Endothelial cell of umbilical vein (primary cell): Measurements from ENCODE around the gene SLC6A18. TPM values are rescaled to one million over a fixed set of nuclear protein-coding genes. Genes with fewer than 3 reads are reported as not detected.

Experiments used
- BruUV-seq: library from RNA; stranded (reverse); fragments of 400-500 nt; replicated peaks from 2 replicates; lab custom pipeline; 2021; lab: Mats Ljungman, UMichigan
- CTCF ChIA-PET: fragments of 300-600, 350-600 bp; sonication (Branson Sonifier 250); formaldehyde crosslinking; loops from one replicate; lab custom pipeline; 2021; ENCODE audit warnings: antibody characterized with exemption, inconsistent platforms; lab: Charles Lee
- POLR2A ChIA-PET: fragments of 300-600, 350-600 bp; sonication (Branson Sonifier 250); formaldehyde crosslinking; loops from one replicate; lab custom pipeline; 2021; ENCODE audit warnings: antibody characterized with exemption, inconsistent platforms; lab: Charles Lee
- DNase-seq: peaks from one replicate; pipeline ENCODE4 v3.0.0-alpha.2; 2011; ENCODE audit warnings: low read depth, low spot score
- FAIRE-seq: peaks from 2 replicates; lab custom pipeline; 2011; peaks lifted over from hg19 to GRCh38; lab: Jason Lieb, UNC
- H2AFZ ChIP-seq: 2 replicates; pipeline ENCODE4 v1.6.0; 2012; ENCODE audit warnings: low read depth, low read length, control low read depth, inconsistent platforms
- H3K27ac ChIP-seq: 2 replicates; pipeline ENCODE4 v1.5.1; 2011; ENCODE audit warnings: low read depth, mild to moderate bottlenecking, control low read depth, low read length, moderate library complexity; ENCODE audit not compliant: insufficient read depth
- H3K27me3 ChIP-seq, 2 experiments: 2 replicates each; pipeline versions ENCODE4 v1.6.0 to v1.6.1; 2011; ENCODE audit warnings: low read length in 2 of 2, mixed read lengths in 1 of 2; ENCODE audit not compliant: control insufficient read depth in 2 of 2, insufficient read depth in 2 of 2
- H3K36me3 ChIP-seq, 2 experiments: 2 replicates in 1 of 2; 3 replicates in 1 of 2; pipeline ENCODE4 v1.5.1; 2011; ENCODE audit warnings: low read length in 2 of 2, mild to moderate bottlenecking in 1 of 2, moderate library complexity in 1 of 2; ENCODE audit not compliant: control insufficient read depth in 2 of 2, insufficient read depth in 2 of 2; ENCODE audit errors: extremely low read depth in 1 of 2
- H3K4me1 ChIP-seq: 3 replicates; pipeline ENCODE4 v1.5.1; 2011; ENCODE audit warnings: mild to moderate bottlenecking, low read length; ENCODE audit not compliant: control insufficient read depth, insufficient read depth; ENCODE audit errors: extremely low read depth
- H3K4me2 ChIP-seq: 2 replicates; pipeline ENCODE4 v1.6.1; 2011; ENCODE audit warnings: low read length, control low read depth, mixed read lengths; ENCODE audit not compliant: insufficient read depth
- H3K4me3 ChIP-seq, 3 experiments: fragments of 200-600 bp in 1 of 3; sonication (generic), shearing (Covaris generic) in 1 of 3; replicated peaks in 1 of 3; 2 replicates each; pipeline ENCODE4 v1.5.1; 2011 to 2016; ENCODE audit warnings: control low read depth in 3 of 3, low read length in 3 of 3, mild to moderate bottlenecking in 2 of 3, inconsistent platforms in 1 of 3, low read depth in 1 of 3, moderate library complexity in 1 of 3; ENCODE audit not compliant: insufficient read depth in 1 of 3
- H3K79me2 ChIP-seq: 2 replicates; pipeline ENCODE4 v1.6.0; 2012; ENCODE audit warnings: low read length, inconsistent platforms; ENCODE audit not compliant: control insufficient read depth, insufficient read depth
- H3K9ac ChIP-seq: replicated peaks from 2 replicates; pipeline ENCODE3; 2011; ENCODE audit warnings: low read length, control low read depth; ENCODE audit not compliant: insufficient read depth; ENCODE audit errors: extremely low read depth
- H3K9me1 ChIP-seq: replicated peaks from 3 replicates; pipeline ENCODE4 v1.6.0; 2011; ENCODE audit warnings: mild to moderate bottlenecking, low read length; ENCODE audit not compliant: control insufficient read depth, insufficient read depth; ENCODE audit errors: extremely low read depth
- H3K9me3 ChIP-seq: replicated peaks from 2 replicates; pipeline ENCODE4 v1.5.1; 2012; ENCODE audit warnings: low read length, inconsistent platforms; ENCODE audit not compliant: control insufficient read depth, insufficient read depth
- H4K20me1 ChIP-seq: replicated peaks from 2 replicates; pipeline ENCODE3; 2011; ENCODE audit warnings: mild to moderate bottlenecking, low read length; ENCODE audit not compliant: control insufficient read depth, insufficient read depth; ENCODE audit errors: extremely low read depth
- CTCF ChIP-seq, 2 donors: IDR thresholded peaks; 1 replicate in 1 of 2; 2 replicates in 1 of 2; pipeline ENCODE4 v1.5.1; 2011; ENCODE audit warnings: low read length in 2 of 2, mild to moderate bottlenecking in 2 of 2, moderate library complexity in 2 of 2, control low read depth in 1 of 2, inconsistent platforms in 1 of 2, low read depth in 1 of 2; ENCODE audit not compliant: insufficient read depth in 1 of 2; ENCODE audit errors: extremely low read depth in 1 of 2
- EZH2 ChIP-seq: IDR thresholded peaks from 2 replicates; pipeline ENCODE4 v1.6.1; 2012; ENCODE audit warnings: borderline replicate concordance, low read depth, mild to moderate bottlenecking, moderate library complexity, low read length, inconsistent platforms; ENCODE audit not compliant: severe bottlenecking
- FOS ChIP-seq: IDR thresholded peaks from 2 replicates; pipeline ENCODE4 v1.6.1; 2011; ENCODE audit warnings: mild to moderate bottlenecking, low read length, moderate library complexity, borderline replicate concordance; ENCODE audit not compliant: insufficient read depth
- GATA2 ChIP-seq: IDR thresholded peaks from 2 replicates; pipeline ENCODE4 v1.7.0; 2011; ENCODE audit warnings: low read depth, mild to moderate bottlenecking, moderate library complexity, mixed read lengths, low read length; ENCODE audit not compliant: insufficient read length, insufficient read depth
- JUN ChIP-seq: IDR thresholded peaks from 2 replicates; pipeline ENCODE4 v1.6.1; 2011; ENCODE audit warnings: borderline replicate concordance, low read depth; ENCODE audit not compliant: insufficient read length, insufficient read depth
- MAX ChIP-seq: IDR thresholded peaks from 2 replicates; pipeline ENCODE4 v1.6.1; 2011; ENCODE audit not compliant: insufficient read depth, insufficient read length
- MYC ChIP-seq: IDR thresholded peaks from one replicate; pipeline ENCODE4 v1.6.1; 2011; ENCODE audit warnings: mild to moderate bottlenecking, low read depth, low read length
- POLR2A ChIP-seq: IDR thresholded peaks from 2 replicates; pipeline ENCODE4 v1.6.1; 2012; ENCODE audit warnings: low read depth, mild to moderate bottlenecking, control low read depth, low read length
- POLR2AphosphoS5 ChIP-seq: IDR thresholded peaks from 2 replicates; pipeline ENCODE4 v1.6.1; 2012; ENCODE audit warnings: low read depth, mild to moderate bottlenecking, control low read depth, low read length, moderate library complexity; ENCODE audit not compliant: insufficient read depth
- dilution Hi-C: fragments of 300-500 bp; cut with MboI; formaldehyde crosslinking; loops from one replicate; pipeline ENCODE4 v1.15.0; 2019; ENCODE audit warnings: low sequenced_read_pairs; ENCODE audit not compliant: extremely low pct_ligation_motif_present
- intact Hi-C: fragments of 100-400 bp; cut with micrococcal nuclease; formaldehyde crosslinking; loops from one replicate; pipeline ENCODE4 v1.10.0; 2022
- polyA plus RNA-seq, 4 experiments: library from polyadenylated mRNA; depleted of rRNA in 3 of 4; stranded (reverse) in 3 of 4; unstranded in 1 of 4; fragments of >200 nt; gene quantifications; 2 replicates each; pipeline versions ENCODE4 v1.2.1 to v1.2.3, GENCODE V29; 2011 to 2012; ENCODE audit warnings: missing spikeins in 1 of 4
- total RNA-seq: library from RNA; stranded (reverse); gene quantifications from 2 replicates; pipeline ENCODE4 v1.2.3, GENCODE V29; 2021

Gene SLC6A18
- total and polyA plus RNA-seq, 2 donors (not counting 3 experiments of a cell fraction or from before 2014, with no cell fraction given) = not detected

- Histone ChIP-seq H2AFZ (no peak overlapping the region), H3K4me3 (no peak overlapping the region), H4K20me1 (no peaks in the 10 kb centered on the region), H3K9me1 (no peaks in the 10 kb centered on the region), H3K36me3 (no peaks in the 10 kb centered on the region), H3K4me1 (peaks cover 3% of the 10 kb centered on the region), H3K4me2 (no peak overlapping the region), H3K27ac (no peak overlapping the region), H3K9me3 (no peaks in the 10 kb centered on the region), H3K9ac (no peak overlapping the region), H3K27me3 (no peaks in the 10 kb centered on the region), H3K79me2 (no peaks in the 10 kb centered on the region)
- TF ChIP-seq MAX (no peak), POLR2AphosphoS5 (no peak), FOS (no peak), POLR2A (no peak), MYC (no peak), GATA2 (no peak), EZH2 (no peak), CTCF (IDR thresholded peaks at IDR 0.05; ENCODE audit: extremely low read depth in 1 of 2, insufficient read depth in 1 of 2, low read depth in 1 of 2, low read length in 2 of 2) (no peak), JUN (no peak)
- BruUV-seq = no TSS peak
- FAIRE-seq (no peak), DNase-seq (no peak)
- dilution Hi-C loops (no loop called here), intact Hi-C loops (no loop called here)
- ChIA-PET POLR2A (no interaction called here), CTCF (no interaction called here)
Measured at GRCh38 chr5:1255081-1255561, 29.9 kb downstream of the SLC6A18 start.
